Brain microvascular endothelial cell (primary cell): ENCODE measurements around the gene CFAP20.

Experiments
- DNase-seq: peaks from one replicate; pipeline ENCODE4 v3.0.0-alpha.2; 2020
- H3K27ac ChIP-seq: fragments of 250-450 bp; sonication (Bioruptor Pico); 2 replicates; pipeline ENCODE4 v1.5.1; 2020; ENCODE audit warnings: mild to moderate bottlenecking, moderate library complexity
- H3K27me3 ChIP-seq: fragments of 250-450 bp; sonication (Bioruptor Pico); replicated peaks from 2 replicates; pipeline ENCODE4 v1.5.1; 2020; ENCODE audit warnings: mild to moderate bottlenecking
- H3K36me3 ChIP-seq: fragments of 250-450 bp; sonication (Bioruptor Pico); replicated peaks from 2 replicates; pipeline ENCODE4 v1.5.1; 2020; ENCODE audit warnings: mild to moderate bottlenecking
- H3K4me3 ChIP-seq: 2 replicates; pipeline ENCODE4 v1.5.1; 2011; ENCODE audit warnings: low read depth, mild to moderate bottlenecking, control low read depth, low read length, moderate library complexity
- in situ Hi-C: cut with HindIII; loops from 2 replicates; pipeline ENCODE4 v1.10.0; 2017; ENCODE audit warnings: low sequenced_read_pairs, low pct_ligation_motif_present
- TF ChIP-seq, protein P1 (sequence below): IDR thresholded peaks from 2 replicates; pipeline ENCODE4 v1.5.1; 2011; ENCODE audit warnings: low read depth, mild to moderate bottlenecking, moderate library complexity, low read length, control low read depth, inconsistent platforms; ENCODE audit errors: missing control alignments

Gene CFAP20

DNA sequence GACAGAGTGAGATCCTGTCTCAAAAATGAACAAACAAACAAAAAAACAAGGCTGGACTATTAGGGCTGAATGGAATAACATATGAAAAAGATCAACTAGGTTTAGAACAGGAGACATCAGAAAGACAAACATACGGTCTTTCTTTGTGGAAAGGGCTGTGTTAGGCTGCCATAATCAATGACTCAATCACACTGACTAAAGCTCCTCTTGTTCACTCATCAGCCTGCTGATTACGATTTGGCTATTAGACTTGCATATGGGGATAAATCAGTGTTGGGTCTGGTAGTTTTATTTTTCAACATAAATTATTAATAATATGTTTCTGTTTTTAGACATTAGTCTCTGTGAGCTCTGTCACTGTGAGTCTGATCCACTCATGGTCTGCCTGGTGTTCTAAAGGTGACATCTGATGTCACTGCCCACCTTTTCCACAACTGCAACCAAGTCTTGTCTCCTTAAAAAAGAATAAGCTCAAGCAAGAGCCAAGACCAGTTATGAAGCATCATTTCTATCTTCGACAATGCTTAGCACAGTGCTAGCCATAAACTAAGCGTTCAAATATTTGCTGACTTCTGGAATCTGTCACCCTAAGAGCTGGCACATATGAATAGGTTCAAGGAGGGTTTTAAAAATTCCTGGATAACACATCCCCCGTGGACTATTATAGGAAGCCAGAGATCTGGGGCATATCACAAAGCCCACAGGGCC, 10.2 kb downstream of the CFAP20 start:
- no peak overlapping the region for H3K4me3 ChIP-seq
- TF ChIP-seq, protein P1, sequence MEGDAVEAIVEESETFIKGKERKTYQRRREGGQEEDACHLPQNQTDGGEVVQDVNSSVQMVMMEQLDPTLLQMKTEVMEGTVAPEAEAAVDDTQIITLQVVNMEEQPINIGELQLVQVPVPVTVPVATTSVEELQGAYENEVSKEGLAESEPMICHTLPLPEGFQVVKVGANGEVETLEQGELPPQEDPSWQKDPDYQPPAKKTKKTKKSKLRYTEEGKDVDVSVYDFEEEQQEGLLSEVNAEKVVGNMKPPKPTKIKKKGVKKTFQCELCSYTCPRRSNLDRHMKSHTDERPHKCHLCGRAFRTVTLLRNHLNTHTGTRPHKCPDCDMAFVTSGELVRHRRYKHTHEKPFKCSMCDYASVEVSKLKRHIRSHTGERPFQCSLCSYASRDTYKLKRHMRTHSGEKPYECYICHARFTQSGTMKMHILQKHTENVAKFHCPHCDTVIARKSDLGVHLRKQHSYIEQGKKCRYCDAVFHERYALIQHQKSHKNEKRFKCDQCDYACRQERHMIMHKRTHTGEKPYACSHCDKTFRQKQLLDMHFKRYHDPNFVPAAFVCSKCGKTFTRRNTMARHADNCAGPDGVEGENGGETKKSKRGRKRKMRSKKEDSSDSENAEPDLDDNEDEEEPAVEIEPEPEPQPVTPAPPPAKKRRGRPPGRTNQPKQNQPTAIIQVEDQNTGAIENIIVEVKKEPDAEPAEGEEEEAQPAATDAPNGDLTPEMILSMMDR = no peak
- in situ Hi-C loops = no loop called here

DNA sequence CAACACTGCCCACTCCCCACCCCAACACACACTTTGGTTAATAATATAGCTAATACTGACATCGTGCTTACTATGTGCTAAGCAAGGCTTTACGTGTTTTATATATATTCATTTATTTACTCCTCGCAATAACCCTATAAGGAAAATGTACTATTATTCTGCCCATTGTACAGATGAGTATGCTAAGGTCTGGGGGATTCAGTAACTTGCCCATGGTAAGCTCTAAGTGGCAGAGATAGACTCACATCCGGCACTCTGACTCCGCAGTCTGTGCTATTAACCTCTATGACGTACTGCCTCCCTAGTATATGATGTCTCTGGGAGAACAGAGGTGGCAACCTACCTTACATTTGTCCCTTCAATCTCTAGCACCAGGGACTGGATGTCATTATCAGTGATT, 12.7 kb downstream of the CFAP20 start:
- in situ Hi-C loops = no loop called here
- TF ChIP-seq, protein P1 = no peak
- Histone ChIP-seq H3K4me3 (no peak overlapping the region), H3K27ac (peak overlapping the region; percentile 49), H3K27me3 (no peaks in the 10 kb centered on the region), H3K36me3 (peaks cover 21% of the 10 kb centered on the region)
- DNase-seq = no peak

More for the DNA sequence above, 10.2 kb downstream of the CFAP20 start:
- Histone ChIP-seq H3K36me3 (peaks cover 17% of the 10 kb centered on the region), H3K27ac (no peak overlapping the region), H3K27me3 (no peaks in the 10 kb centered on the region)
- no peak for DNase-seq

DNA sequence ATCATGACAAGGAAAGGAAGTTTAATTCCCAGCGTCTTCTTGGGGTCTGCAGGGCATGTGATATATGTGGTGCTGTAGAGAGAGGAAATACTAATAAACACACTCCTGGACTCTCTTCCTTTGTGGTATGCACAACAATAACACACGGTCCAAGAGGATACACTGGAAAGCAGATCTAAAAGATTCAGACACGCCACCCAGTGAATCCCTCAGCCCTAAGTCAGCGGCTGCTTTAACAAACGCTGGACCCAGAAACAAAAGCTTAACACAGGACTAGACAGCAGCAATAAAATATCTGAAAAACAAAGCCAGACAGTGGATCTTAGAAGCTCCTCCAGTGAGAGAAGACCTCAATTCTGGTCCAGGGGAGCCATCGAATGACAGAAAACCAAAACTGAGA, 13.1 kb downstream of the CFAP20 start:
- H3K4me3 ChIP-seq = no peak overlapping the region
- H3K27me3 ChIP-seq = no peaks in the 10 kb centered on the region
- H3K27ac ChIP-seq = peak overlapping the region; percentile 49
- in situ Hi-C loops = no loop called here
- TF ChIP-seq, protein P1 = no peak
- no peak for DNase-seq
- H3K36me3 ChIP-seq = peaks cover 21% of the 10 kb centered on the region

DNA sequence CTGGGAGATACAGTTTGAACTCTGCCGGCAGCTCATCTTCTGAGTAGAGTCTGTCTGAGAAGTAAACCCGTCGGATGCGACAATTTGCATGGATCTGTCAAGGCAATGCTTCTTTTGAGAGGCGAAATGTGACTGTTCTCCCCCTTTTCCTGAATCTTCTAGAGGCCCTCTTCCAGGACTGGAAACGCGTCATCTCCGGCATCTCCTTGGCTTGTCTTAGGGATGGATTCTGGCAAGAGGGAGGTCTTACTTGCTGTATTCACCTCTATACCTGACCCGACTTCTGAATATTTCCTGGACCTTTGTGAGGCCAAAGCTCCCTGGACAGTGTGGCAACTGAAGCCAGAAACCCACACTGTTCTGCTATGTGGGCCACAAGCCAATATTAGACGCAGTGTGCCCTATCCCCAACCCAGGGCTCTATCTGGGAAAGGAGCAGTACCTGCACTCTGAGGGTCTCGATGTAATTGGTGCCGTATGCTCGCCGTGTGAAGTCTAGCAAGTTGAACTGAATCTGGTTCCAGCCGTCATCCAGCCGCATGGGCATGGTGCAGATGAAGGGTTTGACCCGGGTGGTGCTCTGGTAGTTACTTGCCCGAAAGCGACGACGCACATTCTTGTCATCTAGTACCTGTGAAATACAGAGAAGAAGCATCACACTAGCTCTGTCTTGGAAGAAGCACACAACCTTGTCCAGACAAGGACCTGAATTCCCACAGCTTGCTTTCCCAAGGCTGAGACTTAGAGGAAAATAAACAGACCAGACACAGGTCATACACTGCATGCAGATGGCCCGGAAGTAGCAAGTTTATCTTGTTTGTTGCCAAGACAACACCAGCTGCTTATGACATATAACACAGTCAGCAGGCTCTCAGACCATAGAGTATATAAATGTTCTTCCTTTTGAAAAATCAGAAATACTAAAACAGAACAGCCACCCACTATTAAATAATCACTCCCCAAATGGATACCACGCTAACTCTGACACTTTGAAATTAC, 14.1 kb downstream of the CFAP20 start:
- in situ Hi-C loops = no loop called here
- Histone ChIP-seq H3K4me3 (no peak overlapping the region), H3K27me3 (no peaks in the 10 kb centered on the region), H3K36me3 (peaks cover 21% of the 10 kb centered on the region), H3K27ac (peak overlapping the region; percentile 49)
- TF ChIP-seq, protein P1 = no peak
- peak; percentile 77 for DNase-seq

DNA sequence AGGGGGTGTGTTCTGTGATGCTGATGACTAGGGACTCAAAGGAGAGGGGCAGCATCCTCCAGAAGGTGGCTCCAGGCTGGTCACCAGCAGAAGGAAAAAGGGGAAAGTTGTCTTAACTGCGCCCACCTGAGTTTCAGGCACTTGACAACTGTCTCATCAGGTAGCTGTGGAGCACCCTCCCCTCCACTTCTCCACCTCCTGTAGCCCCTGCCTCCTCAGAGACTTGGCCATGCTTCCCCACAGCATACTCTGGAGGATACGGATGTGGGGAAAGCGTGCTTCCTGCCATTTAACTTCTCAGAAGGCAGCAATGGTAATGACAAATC, 17.9 kb downstream of the CFAP20 start:
- TF ChIP-seq, protein P1 = no peak
- H3K27me3 ChIP-seq = no peaks in the 10 kb centered on the region
- no peak overlapping the region for H3K27ac ChIP-seq
- H3K36me3 ChIP-seq = peaks cover 17% of the 10 kb centered on the region
- in situ Hi-C loops = no loop called here
- DNase-seq = no peak
- no peak overlapping the region for H3K4me3 ChIP-seq
